HG03064 (cell line): ENCODE data around the gene NCF2.

ENCODE experiments used
- ATAC-seq: cut with Tn5 transposase; IDR thresholded peaks from one replicate; pipeline ENCODE4 v1.9.1; 2021; ENCODE audit warnings: low read depth; ENCODE audit not compliant: unreplicated experiment

NCF2 gene

GRCh38 chr1:183586455-183586854 is 3.8 kb downstream of the NCF2 start:
- ATAC-seq, result no peak

DNA sequence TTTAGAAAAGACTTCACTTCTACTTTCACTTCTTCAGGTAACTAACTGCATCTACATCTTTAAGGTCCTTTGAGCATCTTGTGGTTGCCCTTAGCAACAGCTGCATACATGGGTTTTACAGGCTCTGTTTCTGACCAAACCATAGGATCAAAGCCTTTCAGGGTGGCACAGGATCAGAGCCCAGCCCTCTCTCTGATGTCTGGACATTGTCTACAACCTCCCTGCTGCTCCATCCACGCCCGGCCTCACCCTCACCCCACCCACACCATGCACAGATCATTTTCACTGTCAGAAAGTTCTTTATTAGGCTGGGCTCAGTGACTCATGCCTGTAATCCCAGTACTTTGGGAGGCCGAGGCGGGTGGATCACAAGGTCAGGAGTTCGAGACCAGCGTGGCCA is 5.2 kb downstream of the NCF2 start:
- no peak for ATAC-seq

- ATAC-seq, result no peak
These were observed 6.1 kb downstream of the NCF2 start for GRCh38 chr1:183584147-183584546.

- ATAC-seq, result no peak
These were observed 6.8 kb downstream of the NCF2 start for GRCh38 chr1:183583466-183583865.

DNA sequence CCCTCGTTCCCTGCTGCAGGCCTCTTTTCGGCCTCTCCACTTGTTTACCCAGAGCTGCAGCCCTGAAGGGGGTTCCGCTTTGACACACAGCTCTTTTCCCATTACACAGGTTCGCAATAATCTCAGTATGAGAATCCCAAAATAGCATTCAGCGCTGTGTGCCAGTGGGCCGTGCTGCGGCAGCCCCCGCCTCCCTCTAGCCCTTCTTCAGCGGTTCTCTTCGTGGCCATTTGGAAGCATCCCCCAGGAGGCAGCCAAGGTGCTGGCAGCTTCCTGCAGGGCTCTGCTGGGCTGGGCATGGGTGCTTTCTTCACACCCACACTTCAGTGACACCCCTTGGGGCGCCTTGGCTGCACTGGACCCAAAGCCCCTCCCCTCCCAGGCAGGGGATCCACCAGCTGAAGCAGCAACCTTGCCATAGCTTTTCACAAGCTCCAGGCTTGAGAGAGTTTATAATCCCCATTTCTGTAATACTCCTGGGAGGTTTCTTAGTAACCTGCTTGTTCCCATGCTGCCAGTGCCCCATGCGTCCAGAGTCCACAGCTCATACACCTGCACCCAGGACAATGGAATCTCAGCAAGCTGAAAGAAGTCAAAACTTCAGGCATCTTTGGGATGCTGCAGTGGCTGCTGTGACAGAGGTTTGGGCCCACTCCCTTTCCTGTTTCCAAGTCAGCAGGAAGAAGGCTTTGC is 8.1 kb downstream of the NCF2 start:
- no peak for ATAC-seq

GRCh38 chr1:183580281-183580682 is 10.0 kb downstream of the NCF2 start:
- ATAC-seq, result no peak

- no peak for ATAC-seq
These were observed 11.4 kb downstream of the NCF2 start for GRCh38 chr1:183578856-183579255.

- ATAC-seq, result no peak
These were observed 12.3 kb downstream of the NCF2 start for GRCh38 chr1:183577897-183578465.

- ATAC-seq, result no peak
These were observed 13.7 kb downstream of the NCF2 start for GRCh38 chr1:183576537-183576936.

DNA sequence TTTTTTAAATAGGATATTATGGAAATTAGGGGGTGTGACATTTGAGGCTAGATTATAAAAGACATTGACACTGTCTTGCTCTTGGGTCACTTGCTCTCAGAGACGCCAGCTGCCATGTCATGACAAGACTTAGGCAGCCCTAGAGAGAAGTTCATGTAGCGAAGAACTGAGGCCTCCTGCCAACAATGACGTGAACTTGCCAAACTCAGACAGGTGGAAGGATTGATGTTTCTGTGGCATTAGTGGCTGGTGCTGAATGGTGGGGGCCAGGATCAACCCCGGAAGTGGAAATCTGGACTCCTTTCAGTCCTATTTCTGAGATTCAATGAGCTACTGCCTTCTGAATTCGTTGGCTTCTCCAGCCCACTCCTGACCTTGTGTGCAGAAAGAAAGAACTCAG is 14.7 kb downstream of the NCF2 start:
- ATAC-seq, result no peak

DNA sequence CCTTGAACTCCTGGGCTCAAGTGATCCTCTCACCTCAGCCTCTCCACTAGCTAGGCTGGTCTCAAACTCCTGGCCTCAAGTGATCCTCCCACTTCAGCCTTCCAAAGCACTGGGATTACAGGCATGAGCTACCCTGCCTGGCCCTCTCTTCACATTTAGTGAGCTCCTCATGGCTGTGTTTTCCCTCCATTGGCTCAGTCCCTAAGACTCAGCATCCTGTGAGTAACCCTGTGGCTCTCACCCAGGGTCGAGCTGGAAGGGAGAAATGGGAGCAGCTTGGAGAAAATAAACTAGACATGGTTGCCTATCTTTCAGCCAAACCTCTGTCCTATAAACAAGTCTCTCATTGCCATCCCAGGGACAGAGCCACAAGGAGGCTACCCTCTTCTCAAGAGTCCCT is 17.5 kb downstream of the NCF2 start:
- no peak for ATAC-seq

DNA sequence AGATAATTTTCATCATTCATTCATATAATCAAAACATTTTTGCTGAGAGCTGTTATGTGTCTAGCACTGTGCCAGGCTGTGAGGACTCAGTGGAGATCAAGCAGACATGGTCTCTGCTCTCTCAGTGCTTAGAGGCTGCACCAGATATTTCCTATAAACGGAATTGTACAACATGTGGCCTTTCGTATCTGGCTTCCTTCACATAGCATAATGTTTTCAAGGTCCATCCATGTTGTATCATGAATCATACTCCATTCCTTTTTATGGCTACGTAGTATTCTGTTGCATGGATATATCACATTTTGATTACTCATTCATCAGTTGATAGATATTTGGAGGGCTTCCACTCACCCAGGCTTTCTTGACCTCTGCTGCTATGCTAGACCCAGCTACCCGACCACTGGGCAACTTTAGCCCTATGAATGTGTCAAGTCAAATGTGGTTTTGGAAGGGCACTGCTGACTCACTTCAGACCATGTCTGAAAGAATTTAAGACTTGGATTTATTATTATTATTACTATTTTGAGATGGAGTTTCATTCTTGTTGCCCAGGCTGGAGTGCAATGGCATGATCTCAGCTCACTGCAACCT is 18.5 kb downstream of the NCF2 start:
- ATAC-seq, result no peak

- ATAC-seq, result no peak
These were observed 19.8 kb downstream of the NCF2 start for GRCh38 chr1:183570451-183570850.

DNA sequence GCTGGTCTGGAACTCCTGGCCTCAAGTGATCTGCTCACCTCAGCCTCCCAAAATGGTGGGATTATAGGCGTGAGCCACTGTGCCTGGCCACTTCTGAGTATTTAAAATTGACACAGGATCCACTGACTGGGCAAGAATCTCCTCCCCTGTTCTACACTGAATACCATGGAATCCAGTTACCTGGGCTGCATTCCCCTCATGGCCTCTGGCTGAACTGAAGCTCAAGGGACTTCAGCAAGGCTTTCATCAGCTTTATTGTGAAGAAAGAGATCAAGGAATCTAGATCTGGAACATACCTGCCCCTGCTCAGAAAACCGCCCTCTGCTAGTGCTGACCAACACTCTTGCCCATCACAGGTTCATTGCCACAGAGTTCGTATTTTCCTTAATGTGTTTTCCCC is 20.5 kb downstream of the NCF2 start:
- no peak for ATAC-seq

DNA sequence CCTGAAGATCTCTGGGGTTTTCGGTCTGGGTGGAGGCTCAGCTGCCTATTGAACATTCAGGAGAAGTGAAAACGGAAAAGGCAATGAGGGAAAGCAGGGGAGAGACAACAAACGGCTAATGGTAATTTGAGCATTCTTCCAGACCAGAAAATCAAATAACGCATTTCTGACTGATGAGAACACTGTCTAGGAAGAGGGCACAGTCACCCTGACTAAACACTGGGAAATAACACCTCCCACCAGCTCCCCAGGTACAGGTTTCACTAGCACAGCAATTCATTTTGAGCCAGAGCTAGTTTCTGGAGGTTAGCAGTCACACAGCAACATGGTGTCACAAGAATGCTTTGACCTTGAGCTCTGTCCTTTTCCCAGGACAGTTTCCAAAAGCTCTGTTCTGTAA is 21.1 kb downstream of the NCF2 start:
- no peak for ATAC-seq

- no peak for ATAC-seq
These were observed 21.9 kb downstream of the NCF2 start for GRCh38 chr1:183568176-183569021.

GRCh38 chr1:183567584-183567983 is 22.7 kb downstream of the NCF2 start:
- ATAC-seq, result peak; percentile 60

- ATAC-seq, result no peak
These were observed 24.2 kb downstream of the NCF2 start for GRCh38 chr1:183566026-183566425.

DNA sequence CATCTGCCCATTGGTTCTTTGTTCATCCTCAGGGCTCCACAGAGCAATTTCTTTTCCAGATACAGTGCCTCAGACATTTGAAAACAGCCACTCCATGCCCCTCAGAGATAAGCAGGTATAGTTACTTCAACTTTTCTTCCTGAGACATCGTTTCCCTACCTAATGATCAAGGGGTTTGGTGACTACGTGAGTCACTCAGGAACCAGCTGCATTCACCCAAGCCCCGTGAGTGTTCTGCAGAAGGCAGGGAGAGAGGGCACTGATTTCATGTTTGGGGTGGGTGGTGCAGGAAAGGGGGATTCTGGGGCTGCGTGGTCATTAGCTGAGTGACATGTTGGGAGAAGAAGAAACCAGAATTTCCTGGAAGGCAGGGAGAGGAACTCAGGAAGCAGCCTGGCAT is 25.0 kb downstream of the NCF2 start:
- no peak for ATAC-seq

DNA sequence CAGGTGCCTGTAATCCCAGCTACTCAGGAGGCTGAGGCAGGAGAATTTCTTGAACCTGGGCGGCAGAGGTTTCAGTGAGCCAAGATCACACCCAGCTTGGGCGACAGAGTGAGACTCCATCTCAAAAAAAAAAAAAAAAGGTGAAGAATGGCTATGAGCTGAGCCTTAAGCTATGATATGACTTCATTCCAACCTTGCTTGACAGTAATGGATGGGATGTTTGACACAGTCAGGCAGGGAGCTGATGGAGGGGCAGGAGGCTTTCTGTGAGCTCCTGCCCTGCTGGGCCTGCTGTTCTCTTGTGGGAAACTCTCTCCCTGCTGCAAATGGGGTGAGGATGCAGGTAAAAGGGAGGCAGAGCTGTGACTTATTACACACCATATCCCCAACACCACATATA is 27.6 kb downstream of the NCF2 start:
- ATAC-seq, result no peak

GRCh38 chr1:183559061-183559460 is 31.2 kb downstream of the NCF2 start:
- no peak for ATAC-seq
